OCI-M1 (cell line): ENCODE results near the gene POLA2.

Source experiments
- DNase-seq: peaks from one replicate; lab custom pipeline; 2025; lab: John Stamatoyannopoulos, UW

Gene POLA2

DNA sequence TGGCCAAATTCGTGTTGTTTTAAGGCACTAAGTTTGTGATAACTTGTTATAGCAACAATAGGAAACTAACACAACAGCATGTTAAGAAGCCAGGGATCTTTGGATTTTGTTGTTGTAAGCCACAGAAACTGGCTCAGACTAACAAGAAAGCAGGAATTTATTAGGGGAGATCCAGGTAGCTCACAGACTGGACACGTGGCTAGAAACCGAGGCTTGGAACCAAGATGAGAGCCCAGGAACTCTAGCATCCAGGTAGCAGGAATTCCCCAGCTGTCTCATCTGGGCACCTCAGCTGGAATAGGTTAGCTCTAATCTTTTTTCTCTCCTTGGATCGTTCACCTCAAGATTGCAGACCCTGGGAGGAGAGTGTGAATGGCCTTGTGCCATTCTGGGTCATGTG lies 24.9 kb downstream of the POLA2 start:
- DNase-seq: no peak

DNA sequence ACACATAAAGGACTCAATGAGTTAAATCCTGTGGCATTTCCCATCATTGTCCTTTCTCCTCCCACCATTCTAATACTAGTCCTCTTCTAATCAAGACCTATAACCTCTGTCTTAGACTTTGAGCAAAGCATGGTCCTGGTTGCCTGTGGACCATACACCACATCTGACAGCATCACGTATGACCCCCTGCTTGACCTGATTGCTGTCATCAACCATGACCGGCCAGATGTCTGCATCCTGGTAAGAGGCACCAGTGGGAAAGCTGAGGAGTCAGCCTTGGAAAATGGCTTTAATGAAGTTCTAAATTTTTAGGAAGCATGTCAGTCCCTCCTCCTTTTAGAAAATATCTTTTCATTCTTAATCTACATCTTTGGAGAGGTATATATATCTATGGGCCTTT lies 25.8 kb downstream of the POLA2 start:
- DNase-seq: no peak

- no peak for DNase-seq
Measured at GRCh38 chr11:65288706-65289536, 27.2 kb downstream of the POLA2 start.

DNA sequence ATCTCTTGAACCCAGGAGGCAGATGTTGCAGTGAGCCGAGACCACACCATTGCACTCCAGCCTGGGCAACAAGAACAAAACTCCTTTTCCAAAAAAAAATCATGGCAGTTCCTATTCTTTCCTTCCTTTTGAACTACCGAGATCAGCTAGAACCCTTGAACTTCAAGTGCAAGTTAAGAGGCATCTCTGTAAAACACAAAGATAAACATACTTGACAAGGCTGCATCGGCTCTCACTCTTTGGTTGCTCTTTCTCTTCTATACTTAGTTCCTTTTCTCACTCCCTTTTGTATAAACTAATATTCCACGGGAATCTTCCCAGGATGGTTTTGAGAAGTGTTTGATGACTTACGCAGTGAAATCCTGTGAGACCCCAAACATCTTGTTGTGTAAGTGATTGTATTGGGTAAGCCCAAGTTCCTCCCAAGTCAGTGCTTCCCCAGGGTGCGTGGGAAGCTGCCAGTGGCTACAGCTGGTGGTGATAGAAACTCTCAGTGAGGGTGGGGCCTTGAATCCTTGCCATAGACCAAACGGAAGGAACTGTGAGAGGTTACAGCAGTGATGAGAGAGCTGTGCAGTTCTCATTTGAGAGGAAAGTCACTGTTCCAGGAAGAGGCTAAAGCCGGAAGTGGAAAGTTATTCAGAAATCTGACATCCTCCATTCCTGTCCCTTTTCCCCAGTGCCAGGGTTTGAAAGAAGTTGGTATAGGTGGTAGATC lies 28.8 kb downstream of the POLA2 start:
- DNase-seq: peak; percentile 58

- no peak for DNase-seq
Measured at GRCh38 chr11:65291613-65292012, 29.9 kb downstream of the POLA2 start.

DNA sequence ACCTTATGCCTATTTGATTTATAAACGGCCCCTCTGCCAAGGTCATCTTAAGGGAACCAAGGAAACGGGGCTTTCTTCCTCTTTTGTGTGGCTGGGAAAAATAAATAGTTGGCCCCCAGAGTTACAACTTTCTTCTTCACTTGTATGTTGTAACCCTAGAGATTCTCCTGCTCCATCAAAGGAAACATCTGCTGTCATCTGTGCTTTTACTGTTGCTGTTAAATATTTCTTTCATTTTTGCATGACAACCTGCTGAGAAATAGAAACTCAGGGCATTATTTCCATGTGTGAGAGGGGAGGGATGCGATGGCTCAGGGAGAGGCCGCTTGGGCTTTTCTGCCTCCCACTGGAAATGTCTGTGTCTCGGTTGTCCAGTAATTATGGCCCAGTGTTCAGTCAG lies 31.1 kb downstream of the POLA2 start:
- DNase-seq: no peak

DNA sequence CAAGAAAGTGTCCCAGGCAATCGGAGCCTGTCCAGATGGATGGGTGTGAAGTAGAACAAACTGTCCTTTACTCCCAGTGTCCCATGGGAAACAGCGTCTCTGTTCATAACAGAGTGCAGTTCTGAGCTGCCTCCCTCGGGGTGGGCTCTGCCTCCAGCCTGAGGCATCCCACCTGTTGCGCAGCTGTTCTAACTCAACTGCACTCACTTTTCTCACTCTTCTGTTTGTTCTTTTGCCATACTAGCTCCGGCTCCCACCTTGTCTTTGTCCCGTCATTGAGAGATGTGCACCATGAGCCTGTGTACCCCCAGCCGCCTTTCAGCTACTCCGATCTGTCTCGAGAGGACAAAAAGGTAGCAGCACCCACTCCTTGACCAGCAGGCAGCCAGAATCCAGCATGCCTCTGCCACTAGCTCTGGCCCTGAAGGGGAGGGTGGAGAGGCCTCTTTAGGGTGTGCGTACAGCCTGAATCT lies 32.2 kb downstream of the POLA2 start:
- no peak for DNase-seq

DNA sequence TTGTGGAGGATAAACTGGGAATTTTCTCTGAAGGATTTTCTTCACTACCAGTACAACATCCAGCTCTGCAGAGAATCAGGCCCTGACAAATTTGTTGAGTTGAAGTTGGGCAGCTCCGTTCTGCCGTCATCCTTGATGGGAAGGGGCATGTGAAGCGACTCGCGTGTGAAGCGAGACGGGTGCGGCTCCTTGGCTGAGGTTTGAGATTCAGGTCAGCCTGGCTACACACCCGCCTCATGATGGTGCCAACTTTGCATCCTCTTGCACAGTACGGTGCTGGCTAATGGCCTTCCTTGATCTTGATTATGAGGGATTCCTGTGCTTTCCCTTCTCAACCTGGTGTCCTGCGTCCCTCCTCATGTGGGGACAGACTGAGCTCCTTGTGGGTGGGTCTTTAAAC lies 33.2 kb downstream of the POLA2 start:
- no peak for DNase-seq

- no peak for DNase-seq
Measured at GRCh38 chr11:65295571-65296341, 34.0 kb downstream of the POLA2 start.

DNA sequence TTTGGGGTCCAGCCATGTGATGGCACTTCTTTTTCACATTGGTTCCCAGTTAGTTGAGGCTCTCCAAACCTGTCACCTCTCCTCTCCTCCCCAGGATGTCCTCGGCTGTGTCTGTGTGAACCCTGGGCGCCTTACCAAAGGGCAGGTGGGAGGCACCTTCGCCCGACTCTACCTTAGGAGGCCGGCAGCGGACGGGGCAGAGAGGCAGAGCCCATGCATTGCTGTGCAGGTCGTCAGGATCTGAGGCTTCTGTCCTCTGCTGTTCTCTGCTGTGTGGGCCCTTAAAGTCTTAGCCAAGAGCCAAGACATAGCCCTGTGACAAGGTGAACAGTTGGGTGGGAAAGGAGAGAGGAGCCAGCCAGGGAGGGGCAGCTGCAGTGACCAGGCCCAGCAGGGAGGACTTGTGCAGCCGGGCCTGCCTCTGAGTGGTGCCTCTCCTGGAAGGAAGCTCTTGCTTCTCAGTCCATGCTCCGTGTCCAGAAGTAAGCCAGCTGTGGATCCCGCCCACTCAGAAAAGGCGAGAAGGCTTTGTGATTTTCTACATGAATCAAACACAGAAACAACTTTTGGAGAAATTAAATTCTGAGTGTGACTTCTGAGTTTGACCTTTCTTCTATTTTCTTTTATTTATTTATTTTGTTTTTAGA lies 35.4 kb downstream of the POLA2 start:
- no peak for DNase-seq

GRCh38 chr11:65298131-65298535 lies 36.4 kb downstream of the POLA2 start:
- DNase-seq: no peak

DNA sequence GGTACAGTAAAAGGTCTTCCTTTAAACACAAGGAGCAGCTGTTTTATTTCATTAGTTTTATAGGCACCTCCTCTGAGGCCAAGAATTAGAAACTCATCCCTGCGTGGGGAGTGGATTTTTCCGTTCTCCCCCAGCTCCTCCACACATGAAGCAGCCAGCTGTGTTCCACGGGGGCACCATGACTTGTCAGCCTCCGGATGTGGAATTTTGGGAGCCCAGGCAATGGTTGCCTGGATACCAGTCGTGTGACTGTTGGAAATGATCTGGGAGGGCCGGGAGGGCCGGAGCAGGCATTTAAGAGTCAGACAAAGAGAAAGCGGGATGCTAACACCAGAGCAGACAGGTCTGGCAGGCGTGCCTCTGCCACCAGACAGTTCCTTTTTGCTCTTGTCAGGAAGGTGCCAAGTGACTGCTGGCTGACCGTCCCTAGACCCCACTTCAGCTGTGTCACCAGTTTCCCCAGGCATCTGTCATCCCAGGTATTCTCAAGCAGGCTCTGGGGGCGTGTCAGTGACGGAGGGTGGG lies 37.0 kb downstream of the POLA2 start:
- no peak for DNase-seq

DNA sequence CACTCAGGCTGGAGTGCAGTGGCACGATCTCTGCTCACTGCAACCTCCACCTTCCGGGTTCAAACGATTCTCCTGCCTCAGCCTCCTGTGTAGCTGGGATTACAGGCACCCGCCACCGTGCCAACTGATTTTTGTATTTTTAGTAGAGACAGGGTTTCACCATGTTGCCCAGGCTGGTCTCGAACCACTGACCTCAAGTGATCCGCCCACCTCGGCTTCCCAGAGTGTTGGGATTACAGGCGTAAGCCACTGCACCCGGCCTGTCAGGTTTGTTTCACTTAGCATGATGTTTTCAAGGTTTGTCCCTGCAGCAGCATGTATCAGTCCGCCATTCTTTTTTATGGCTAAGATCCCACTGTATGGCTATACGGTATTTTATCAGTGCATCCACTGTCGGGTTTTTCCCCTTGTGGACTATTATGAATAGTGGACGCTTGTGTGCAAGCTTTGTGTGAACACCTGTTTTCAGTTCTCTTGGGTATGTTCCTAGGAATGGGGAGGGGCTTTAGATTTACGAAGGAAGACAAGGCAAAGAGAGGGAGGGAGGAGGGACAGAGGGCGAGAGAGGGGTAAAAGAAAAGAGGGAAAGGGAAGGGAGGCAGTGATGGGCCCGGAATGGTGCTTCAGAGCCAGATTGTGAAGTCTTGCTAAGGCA lies 39.0 kb downstream of the POLA2 start:
- DNase-seq: no peak

DNA sequence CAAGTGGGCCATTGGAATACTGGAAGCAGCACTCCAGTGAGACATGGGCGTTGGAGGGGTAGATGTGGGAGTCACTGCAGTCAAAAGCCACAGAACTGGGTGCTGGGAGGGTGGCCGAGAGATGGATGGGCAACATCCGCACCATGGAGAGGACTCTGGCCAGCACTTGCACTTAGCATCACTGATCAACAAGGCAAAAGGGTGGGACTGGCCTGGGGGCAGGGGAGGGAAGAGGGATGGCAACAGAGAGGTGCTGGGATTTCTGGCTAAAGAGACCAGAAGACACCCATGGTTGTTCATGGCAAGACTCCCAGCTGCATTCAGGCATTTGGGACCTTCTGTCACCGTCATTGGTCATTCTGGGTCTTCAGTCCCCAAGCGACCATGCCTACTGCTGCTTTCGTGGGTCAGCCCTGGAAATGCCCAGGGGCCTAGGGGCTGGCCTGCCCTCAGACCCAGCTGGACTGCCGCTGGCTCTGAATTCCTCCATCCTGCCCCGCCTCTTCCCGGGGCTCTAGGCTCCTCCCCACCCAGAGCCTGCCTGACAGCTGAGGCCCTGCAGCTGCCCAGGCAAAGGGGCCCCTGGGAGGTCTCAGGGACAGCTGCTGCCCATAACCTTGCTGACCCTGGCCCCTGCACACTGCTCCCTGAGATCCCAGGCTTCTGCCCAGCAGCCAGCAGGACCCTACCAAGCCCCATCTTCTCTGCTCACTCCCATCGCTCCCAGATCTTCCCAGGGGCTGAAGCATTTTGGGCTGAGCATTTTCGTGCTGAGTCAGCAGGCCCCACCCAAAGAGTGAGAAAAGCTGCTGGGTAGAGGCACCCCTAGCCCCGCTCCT lies 39.9 kb downstream of the POLA2 start:
- no peak for DNase-seq

GRCh38 chr11:65303555-65303954 lies 41.8 kb downstream of the POLA2 start:
- no peak for DNase-seq

DNA sequence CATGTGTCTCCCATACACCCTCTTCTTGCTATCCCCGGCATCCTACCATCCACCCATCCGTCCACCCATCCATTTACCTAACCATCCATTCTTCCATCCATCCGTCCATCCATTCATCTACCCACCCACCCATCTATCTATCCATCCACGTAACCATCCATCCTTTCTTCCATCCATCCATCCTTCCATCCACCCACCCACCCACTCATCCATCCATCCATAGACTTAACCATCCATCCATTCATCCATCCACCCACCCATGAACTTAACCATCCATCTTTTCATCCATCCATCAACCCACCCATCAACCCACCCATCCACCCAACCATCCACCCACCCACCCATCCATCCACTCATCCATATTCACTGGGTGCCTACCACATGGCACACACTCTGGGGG lies 42.3 kb downstream of the POLA2 start:
- DNase-seq: no peak

GRCh38 chr11:65304613-65305012 lies 42.9 kb downstream of the POLA2 start:
- no peak for DNase-seq

DNA sequence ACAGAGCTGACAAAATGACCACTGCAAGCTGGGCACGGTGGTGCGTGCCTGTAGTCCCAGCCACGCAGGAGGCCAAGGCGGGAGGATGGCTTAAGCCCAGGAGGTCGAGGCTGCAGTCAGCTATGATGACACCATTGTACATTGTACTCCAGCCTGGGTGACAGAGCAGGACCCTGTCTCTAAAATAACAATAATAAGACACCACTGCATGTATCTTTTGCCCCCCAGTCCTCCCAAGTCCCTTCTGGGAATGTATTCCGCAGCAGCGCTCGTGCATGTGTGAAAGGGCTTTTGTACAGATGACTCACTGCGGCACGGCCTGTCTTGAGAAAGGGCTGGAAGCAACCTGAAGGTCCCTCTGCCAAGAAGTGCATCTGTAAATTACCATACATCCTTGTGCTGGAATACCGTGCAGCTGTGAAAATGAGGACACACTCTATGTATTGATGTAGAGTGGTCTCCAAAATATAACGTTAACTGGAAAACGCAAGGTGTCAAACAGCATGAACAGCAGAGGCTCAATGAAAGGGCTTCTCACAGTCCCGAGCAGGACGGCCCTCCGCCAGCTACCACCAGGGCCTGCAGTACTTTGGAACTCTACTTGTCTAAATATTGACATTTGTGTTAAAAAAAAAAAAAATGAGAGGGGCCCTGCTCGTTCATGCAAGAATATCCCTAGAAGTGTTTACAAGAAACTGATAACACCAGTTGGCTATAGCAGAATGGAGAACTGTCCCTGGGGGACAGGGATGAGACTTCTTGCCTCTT lies 43.9 kb downstream of the POLA2 start:
- DNase-seq: no peak
